Endothelial cell of umbilical vein (primary cell): Measurements from ENCODE around the gene VEPH1. TPM values are rescaled to one million over a fixed set of nuclear protein-coding genes. Genes with fewer than 3 reads are reported as not detected.

Source experiments
- BruUV-seq: library from RNA; stranded (reverse); fragments of 400-500 nt; replicated peaks from 2 replicates; lab custom pipeline; 2021; lab: Mats Ljungman, UMichigan
- CTCF ChIA-PET: fragments of 300-600, 350-600 bp; sonication (Branson Sonifier 250); formaldehyde crosslinking; loops from one replicate; lab custom pipeline; 2021; ENCODE audit warnings: antibody characterized with exemption, inconsistent platforms; lab: Charles Lee
- POLR2A ChIA-PET: fragments of 300-600, 350-600 bp; sonication (Branson Sonifier 250); formaldehyde crosslinking; loops from one replicate; lab custom pipeline; 2021; ENCODE audit warnings: antibody characterized with exemption, inconsistent platforms; lab: Charles Lee
- DNase-seq: peaks from one replicate; pipeline ENCODE4 v3.0.0-alpha.2; 2011; ENCODE audit warnings: low read depth, low spot score
- FAIRE-seq: peaks from 2 replicates; lab custom pipeline; 2011; peaks lifted over from hg19 to GRCh38; lab: Jason Lieb, UNC
- H2AFZ ChIP-seq: 2 replicates; pipeline ENCODE4 v1.6.0; 2012; ENCODE audit warnings: low read depth, low read length, control low read depth, inconsistent platforms
- H3K27ac ChIP-seq: 2 replicates; pipeline ENCODE4 v1.5.1; 2011; ENCODE audit warnings: low read depth, mild to moderate bottlenecking, control low read depth, low read length, moderate library complexity; ENCODE audit not compliant: insufficient read depth
- H3K27me3 ChIP-seq, 2 experiments: 2 replicates each; pipeline versions ENCODE4 v1.6.0 to v1.6.1; 2011; ENCODE audit warnings: low read length in 2 of 2, mixed read lengths in 1 of 2; ENCODE audit not compliant: control insufficient read depth in 2 of 2, insufficient read depth in 2 of 2
- H3K36me3 ChIP-seq, 2 experiments: 2 replicates in 1 of 2; 3 replicates in 1 of 2; pipeline ENCODE4 v1.5.1; 2011; ENCODE audit warnings: low read length in 2 of 2, mild to moderate bottlenecking in 1 of 2, moderate library complexity in 1 of 2; ENCODE audit not compliant: control insufficient read depth in 2 of 2, insufficient read depth in 2 of 2; ENCODE audit errors: extremely low read depth in 1 of 2
- H3K4me1 ChIP-seq: 3 replicates; pipeline ENCODE4 v1.5.1; 2011; ENCODE audit warnings: mild to moderate bottlenecking, low read length; ENCODE audit not compliant: control insufficient read depth, insufficient read depth; ENCODE audit errors: extremely low read depth
- H3K4me2 ChIP-seq: 2 replicates; pipeline ENCODE4 v1.6.1; 2011; ENCODE audit warnings: low read length, control low read depth, mixed read lengths; ENCODE audit not compliant: insufficient read depth
- H3K4me3 ChIP-seq, 3 experiments: fragments of 200-600 bp in 1 of 3; sonication (generic), shearing (Covaris generic) in 1 of 3; replicated peaks in 1 of 3; 2 replicates each; pipeline ENCODE4 v1.5.1; 2011 to 2016; ENCODE audit warnings: control low read depth in 3 of 3, low read length in 3 of 3, mild to moderate bottlenecking in 2 of 3, inconsistent platforms in 1 of 3, low read depth in 1 of 3, moderate library complexity in 1 of 3; ENCODE audit not compliant: insufficient read depth in 1 of 3
- H3K79me2 ChIP-seq: 2 replicates; pipeline ENCODE4 v1.6.0; 2012; ENCODE audit warnings: low read length, inconsistent platforms; ENCODE audit not compliant: control insufficient read depth, insufficient read depth
- H3K9ac ChIP-seq: replicated peaks from 2 replicates; pipeline ENCODE3; 2011; ENCODE audit warnings: low read length, control low read depth; ENCODE audit not compliant: insufficient read depth; ENCODE audit errors: extremely low read depth
- H3K9me1 ChIP-seq: replicated peaks from 3 replicates; pipeline ENCODE4 v1.6.0; 2011; ENCODE audit warnings: mild to moderate bottlenecking, low read length; ENCODE audit not compliant: control insufficient read depth, insufficient read depth; ENCODE audit errors: extremely low read depth
- H3K9me3 ChIP-seq: replicated peaks from 2 replicates; pipeline ENCODE4 v1.5.1; 2012; ENCODE audit warnings: low read length, inconsistent platforms; ENCODE audit not compliant: control insufficient read depth, insufficient read depth
- H4K20me1 ChIP-seq: replicated peaks from 2 replicates; pipeline ENCODE3; 2011; ENCODE audit warnings: mild to moderate bottlenecking, low read length; ENCODE audit not compliant: control insufficient read depth, insufficient read depth; ENCODE audit errors: extremely low read depth
- GATA2 ChIP-seq: IDR thresholded peaks from 2 replicates; pipeline ENCODE4 v1.7.0; 2011; ENCODE audit warnings: low read depth, mild to moderate bottlenecking, moderate library complexity, mixed read lengths, low read length; ENCODE audit not compliant: insufficient read length, insufficient read depth
- JUN ChIP-seq: IDR thresholded peaks from 2 replicates; pipeline ENCODE4 v1.6.1; 2011; ENCODE audit warnings: borderline replicate concordance, low read depth; ENCODE audit not compliant: insufficient read length, insufficient read depth
- POLR2A ChIP-seq: IDR thresholded peaks from 2 replicates; pipeline ENCODE4 v1.6.1; 2012; ENCODE audit warnings: low read depth, mild to moderate bottlenecking, control low read depth, low read length
- dilution Hi-C: fragments of 300-500 bp; cut with MboI; formaldehyde crosslinking; loops from one replicate; pipeline ENCODE4 v1.15.0; 2019; ENCODE audit warnings: low sequenced_read_pairs; ENCODE audit not compliant: extremely low pct_ligation_motif_present
- intact Hi-C: fragments of 100-400 bp; cut with micrococcal nuclease; formaldehyde crosslinking; loops from one replicate; pipeline ENCODE4 v1.10.0; 2022
- polyA plus RNA-seq, 4 experiments: library from polyadenylated mRNA; depleted of rRNA in 3 of 4; stranded (reverse) in 3 of 4; unstranded in 1 of 4; fragments of >200 nt; gene quantifications; 2 replicates each; pipeline versions ENCODE4 v1.2.1 to v1.2.3, GENCODE V29; 2011 to 2012; ENCODE audit warnings: missing spikeins in 1 of 4
- total RNA-seq: library from RNA; stranded (reverse); gene quantifications from 2 replicates; pipeline ENCODE4 v1.2.3, GENCODE V29; 2021
- TF ChIP-seq, protein P1 (sequence below): IDR thresholded peaks from 2 replicates; pipeline ENCODE4 v1.6.1; 2011; ENCODE audit not compliant: insufficient read depth, insufficient read length

The VEPH1 gene
- total and polyA plus RNA-seq, 2 donors (not counting 3 experiments of a cell fraction or from before 2014, with no cell fraction given) = 42.9 to 136 TPM

DNA sequence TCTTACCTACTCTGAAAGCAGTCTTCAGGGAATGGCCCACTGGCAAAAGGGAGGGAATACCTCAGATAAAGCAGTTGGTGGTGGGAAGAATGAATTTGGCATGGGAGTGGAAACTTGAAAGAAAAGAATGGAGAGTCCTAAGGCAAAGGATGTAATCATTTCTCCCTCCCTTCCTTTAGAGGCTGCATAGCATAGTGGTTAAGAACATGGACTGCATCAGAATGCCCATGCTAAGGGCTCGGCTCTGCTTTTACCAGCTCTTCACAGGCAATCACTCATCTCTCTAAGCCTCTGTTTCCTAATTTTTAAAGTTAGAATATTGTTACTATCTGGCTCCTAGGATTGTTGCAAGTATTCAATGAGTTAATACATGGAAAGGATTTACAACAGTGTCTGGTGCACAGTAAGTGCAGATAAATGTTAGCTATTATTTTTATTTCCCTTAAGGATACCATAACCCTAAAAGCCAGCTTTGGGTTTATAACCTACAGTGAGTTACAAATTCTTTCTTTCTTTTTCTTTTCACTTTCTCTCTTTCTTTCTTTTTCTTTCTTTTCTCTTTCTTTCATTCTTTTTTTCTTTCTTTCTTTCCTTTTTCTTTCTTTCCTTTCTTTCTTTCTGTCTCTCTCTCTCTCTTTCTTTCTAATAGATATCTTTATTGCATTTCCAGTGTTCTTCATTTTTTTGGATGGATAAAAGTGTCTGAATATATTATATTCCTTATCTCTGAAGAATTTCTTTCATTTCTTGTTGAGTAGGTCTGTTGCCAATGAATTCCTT lies 23.6 kb downstream of the VEPH1 start:
- no TSS peak for BruUV-seq
- Histone ChIP-seq H3K4me2 (no peak overlapping the region), H3K9me1 (no peaks in the 10 kb centered on the region), H3K27me3 (no peaks in the 10 kb centered on the region), H2AFZ (no peak overlapping the region), H4K20me1 (no peaks in the 10 kb centered on the region), H3K27ac (no peak overlapping the region), H3K4me3 (no peak overlapping the region), H3K79me2 (peaks cover 88% of the 10 kb centered on the region), H3K9me3 (no peaks in the 10 kb centered on the region), H3K4me1 (no peaks in the 10 kb centered on the region), H3K9ac (no peak overlapping the region), H3K36me3 (no peaks in the 10 kb centered on the region)
- CTCF ChIA-PET = no interaction called here
- dilution Hi-C loops = no loop called here
- POLR2A ChIA-PET = no interaction called here
- FAIRE-seq = no peak
- TF ChIP-seq, protein P1, sequence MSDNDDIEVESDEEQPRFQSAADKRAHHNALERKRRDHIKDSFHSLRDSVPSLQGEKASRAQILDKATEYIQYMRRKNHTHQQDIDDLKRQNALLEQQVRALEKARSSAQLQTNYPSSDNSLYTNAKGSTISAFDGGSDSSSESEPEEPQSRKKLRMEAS = no peak
- TF ChIP-seq GATA2 (no peak), POLR2A (no peak)
- intact Hi-C loops = no loop called here
- DNase-seq = no peak

DNA sequence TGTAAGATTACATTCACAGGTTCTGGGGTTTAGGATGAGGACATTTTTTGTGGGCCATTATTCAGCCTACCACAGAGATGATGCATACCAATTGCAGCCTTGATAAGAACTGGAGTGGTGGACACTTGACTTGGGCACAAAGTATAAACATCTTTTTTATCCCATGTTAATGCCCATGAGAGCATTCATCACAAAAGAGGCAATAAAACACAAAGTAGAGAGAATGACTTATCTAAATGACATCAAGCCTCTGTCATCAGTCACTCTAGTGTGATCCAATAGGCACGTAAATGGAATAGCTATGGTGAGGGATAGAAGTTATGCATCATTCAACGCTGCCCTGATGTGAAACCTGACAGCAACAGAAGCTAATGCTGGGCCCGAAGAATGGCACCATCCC lies 25.8 kb downstream of the VEPH1 start:
- Histone ChIP-seq H3K4me1 (no peaks in the 10 kb centered on the region), H3K4me2 (no peak overlapping the region), H3K4me3 (no peak overlapping the region), H3K36me3 (no peaks in the 10 kb centered on the region), H4K20me1 (no peaks in the 10 kb centered on the region), H3K9me1 (no peaks in the 10 kb centered on the region), H3K9me3 (no peaks in the 10 kb centered on the region), H2AFZ (no peak overlapping the region), H3K27ac (no peak overlapping the region), H3K27me3 (no peaks in the 10 kb centered on the region), H3K9ac (no peak overlapping the region), H3K79me2 (peaks cover 82% of the 10 kb centered on the region)
- ChIA-PET CTCF (interaction anchor here (0.8 kb wide), 1 partner anchor 13 kb away, joined by 3 read pairs; no protein-coding TSS in a partner anchor), POLR2A (no interaction called here)
- DNase-seq = no peak
- TF ChIP-seq, protein P1 = no peak
- TF ChIP-seq GATA2 (no peak), JUN (peak; percentile 41)
- BruUV-seq = no TSS peak
- dilution Hi-C loops = no loop called here
- intact Hi-C loops = no loop called here
- FAIRE-seq = no peak
